Osteocyte (in vitro differentiated cells): ENCODE results near the gene TINAGL1. TPM values are rescaled to one million over a fixed set of nuclear protein-coding genes. Genes with fewer than 3 reads are reported as not detected.

Source experiments
- DNase-seq: peaks from one replicate; pipeline ENCODE4 v3.0.0; 2021; ENCODE audit warnings: mixed read lengths; ENCODE audit not compliant: unreplicated experiment; ENCODE audit errors: extremely low spot score
- H3K27ac Mint-ChIP-seq: one replicate; pipeline ENCODE4 v1.8.0; 2021; ENCODE audit warnings: mild to moderate bottlenecking, mixed read lengths; ENCODE audit not compliant: unreplicated experiment
- H3K27me3 Mint-ChIP-seq: one replicate; pipeline ENCODE4 v1.8.0; 2021; ENCODE audit warnings: mixed read lengths; ENCODE audit not compliant: unreplicated experiment
- H3K36me3 Mint-ChIP-seq: one replicate; pipeline ENCODE4 v1.8.0; 2021; ENCODE audit warnings: mixed read lengths; ENCODE audit not compliant: unreplicated experiment
- H3K4me1 Mint-ChIP-seq: one replicate; pipeline ENCODE4 v1.8.0; 2021; ENCODE audit warnings: mixed read lengths; ENCODE audit not compliant: unreplicated experiment
- H3K4me3 Mint-ChIP-seq: one replicate; pipeline ENCODE4 v1.8.0; 2021; ENCODE audit warnings: mild to moderate bottlenecking, moderate library complexity, mixed read lengths; ENCODE audit not compliant: unreplicated experiment
- H3K9me3 Mint-ChIP-seq: one replicate; pipeline ENCODE4 v1.8.0; 2021; ENCODE audit warnings: mixed read lengths; ENCODE audit not compliant: unreplicated experiment
- CTCF ChIP-seq: fragments of 200-600 bp; sonication (generic); IDR thresholded peaks from 2 replicates; pipeline ENCODE4 v1.5.0; 2021; ENCODE audit warnings: antibody characterized with exemption, mild to moderate bottlenecking, moderate library complexity
- total RNA-seq: library from RNA; stranded (reverse); gene quantifications from 2 replicates; pipeline ENCODE4 v1.2.1, GENCODE V29; 2021

TINAGL1 gene
- total RNA-seq, 1 donor from 2014 or later, result 10.0 TPM

- peaks cover 16% of the 10 kb centered on the region for H3K4me1 Mint-ChIP-seq
- no peak for DNase-seq
- peaks cover 4% of the 10 kb centered on the region for H3K9me3 Mint-ChIP-seq
- no peak overlapping the region for H3K27ac Mint-ChIP-seq
- no peak for TF ChIP-seq CTCF
- no peak overlapping the region for H3K4me3 Mint-ChIP-seq
- H3K27me3 Mint-ChIP-seq, result peaks cover 19% of the 10 kb centered on the region
- H3K36me3 Mint-ChIP-seq, result peaks cover 3% of the 10 kb centered on the region
Measured at GRCh38 chr1:31615939-31616338, 39.6 kb downstream of the TINAGL1 start.

GRCh38 chr1:31617218-31617915 lies 41.1 kb downstream of the TINAGL1 start, which contains the start of gene HCRTR1:
TSS of gene HCRTR1 (plus strand) at chr1:31617689. CDS start at chr1:31619193, 1,504 bp downstream.
- Mint-ChIP-seq H3K27ac (no peak within 1 kb of the TSS), H3K4me1 (peaks cover 16% of the 10 kb centered on the region), H3K36me3 (no peaks in the 10 kb centered on the region), H3K4me3 (peak within 1 kb of the TSS; percentile 73), H3K27me3 (peaks cover 15% of the 10 kb centered on the region), H3K9me3 (no peaks in the 10 kb centered on the region)
- TF ChIP-seq CTCF, result no peak
- DNase-seq, result no peak

- no peak for DNase-seq
- Mint-ChIP-seq H3K4me1 (peaks cover 16% of the 10 kb centered on the region), H3K4me3 (peak overlapping the region; percentile 57), H3K27ac (no peak overlapping the region), H3K9me3 (no peaks in the 10 kb centered on the region), H3K27me3 (peaks cover 11% of the 10 kb centered on the region), H3K36me3 (no peaks in the 10 kb centered on the region)
- peak; percentile 97 for TF ChIP-seq CTCF
Measured at GRCh38 chr1:31617916-31618746, 41.8 kb downstream of the TINAGL1 start.

- TF ChIP-seq CTCF, result no peak
- Mint-ChIP-seq H3K36me3 (no peaks in the 10 kb centered on the region), H3K4me3 (no peak overlapping the region), H3K27ac (no peak overlapping the region), H3K27me3 (peaks cover 11% of the 10 kb centered on the region), H3K4me1 (peaks cover 14% of the 10 kb centered on the region), H3K9me3 (no peaks in the 10 kb centered on the region)
- DNase-seq, result no peak
Measured at GRCh38 chr1:31618916-31619846, 42.9 kb downstream of the TINAGL1 start.
